ENCODE data around the gene CTNNA1.
"Not testable (repeated sequence)": the region's sequence is repeated elsewhere in the genome, so short reads cannot be mapped to it uniquely, and the experiment has no call there.

The CTNNA1 gene

DNA sequence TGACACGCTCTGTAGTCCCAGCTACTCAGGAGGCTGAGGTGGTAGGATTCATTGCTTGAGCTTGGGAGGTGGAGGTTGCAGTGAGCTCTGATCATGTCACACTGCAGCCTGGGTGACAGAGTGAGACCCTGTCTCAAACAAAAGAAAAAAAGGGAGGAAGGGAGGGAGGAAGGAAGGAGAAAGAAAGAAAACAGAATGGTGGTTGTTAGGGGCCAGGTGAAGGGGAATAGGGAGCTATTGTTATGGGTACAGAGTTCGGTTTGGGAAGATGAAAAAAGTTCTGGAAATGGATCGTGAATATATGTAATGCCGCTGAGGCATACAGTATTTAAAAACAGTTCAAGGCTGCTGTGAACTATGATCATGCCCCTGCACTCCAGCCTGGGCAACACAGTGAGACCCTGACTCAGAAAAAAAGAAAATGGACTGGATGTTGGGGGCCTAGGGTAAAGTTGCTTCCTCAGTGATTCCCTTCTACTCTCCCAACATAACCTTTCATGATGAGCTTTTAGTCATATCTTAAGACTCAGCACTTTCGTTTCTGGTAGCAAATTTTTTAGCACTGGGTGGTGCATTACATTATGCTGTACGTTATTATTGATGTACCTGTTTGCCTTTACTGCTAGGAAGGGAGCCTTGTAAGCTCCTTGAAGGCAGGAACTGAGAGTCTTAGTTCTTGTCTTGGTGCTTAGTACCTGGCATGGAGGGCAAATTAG lies 4.0 kb downstream of the CTNNA1 start:
- H3K4me3 ChIP-seq (replicated peaks; ENCODE audit: low read depth, low read length): no peak overlapping the region
- no peaks in the 10 kb centered on the region for H3K27me3 ChIP-seq (replicated peaks; ENCODE audit: control insufficient read depth, insufficient read depth, low read length)
- no peaks in the 10 kb centered on the region for H3K36me3 ChIP-seq (ENCODE audit: control insufficient read depth, insufficient read depth, low read length)
- no peak for DNase-seq (ENCODE audit: extremely low read depth, insufficient read length)
- TF ChIP-seq, protein P1, sequence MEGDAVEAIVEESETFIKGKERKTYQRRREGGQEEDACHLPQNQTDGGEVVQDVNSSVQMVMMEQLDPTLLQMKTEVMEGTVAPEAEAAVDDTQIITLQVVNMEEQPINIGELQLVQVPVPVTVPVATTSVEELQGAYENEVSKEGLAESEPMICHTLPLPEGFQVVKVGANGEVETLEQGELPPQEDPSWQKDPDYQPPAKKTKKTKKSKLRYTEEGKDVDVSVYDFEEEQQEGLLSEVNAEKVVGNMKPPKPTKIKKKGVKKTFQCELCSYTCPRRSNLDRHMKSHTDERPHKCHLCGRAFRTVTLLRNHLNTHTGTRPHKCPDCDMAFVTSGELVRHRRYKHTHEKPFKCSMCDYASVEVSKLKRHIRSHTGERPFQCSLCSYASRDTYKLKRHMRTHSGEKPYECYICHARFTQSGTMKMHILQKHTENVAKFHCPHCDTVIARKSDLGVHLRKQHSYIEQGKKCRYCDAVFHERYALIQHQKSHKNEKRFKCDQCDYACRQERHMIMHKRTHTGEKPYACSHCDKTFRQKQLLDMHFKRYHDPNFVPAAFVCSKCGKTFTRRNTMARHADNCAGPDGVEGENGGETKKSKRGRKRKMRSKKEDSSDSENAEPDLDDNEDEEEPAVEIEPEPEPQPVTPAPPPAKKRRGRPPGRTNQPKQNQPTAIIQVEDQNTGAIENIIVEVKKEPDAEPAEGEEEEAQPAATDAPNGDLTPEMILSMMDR (IDR thresholded peaks at IDR 0.05; ENCODE audit: insufficient read depth, low read length, poor library complexity, severe bottlenecking): no peak

DNA sequence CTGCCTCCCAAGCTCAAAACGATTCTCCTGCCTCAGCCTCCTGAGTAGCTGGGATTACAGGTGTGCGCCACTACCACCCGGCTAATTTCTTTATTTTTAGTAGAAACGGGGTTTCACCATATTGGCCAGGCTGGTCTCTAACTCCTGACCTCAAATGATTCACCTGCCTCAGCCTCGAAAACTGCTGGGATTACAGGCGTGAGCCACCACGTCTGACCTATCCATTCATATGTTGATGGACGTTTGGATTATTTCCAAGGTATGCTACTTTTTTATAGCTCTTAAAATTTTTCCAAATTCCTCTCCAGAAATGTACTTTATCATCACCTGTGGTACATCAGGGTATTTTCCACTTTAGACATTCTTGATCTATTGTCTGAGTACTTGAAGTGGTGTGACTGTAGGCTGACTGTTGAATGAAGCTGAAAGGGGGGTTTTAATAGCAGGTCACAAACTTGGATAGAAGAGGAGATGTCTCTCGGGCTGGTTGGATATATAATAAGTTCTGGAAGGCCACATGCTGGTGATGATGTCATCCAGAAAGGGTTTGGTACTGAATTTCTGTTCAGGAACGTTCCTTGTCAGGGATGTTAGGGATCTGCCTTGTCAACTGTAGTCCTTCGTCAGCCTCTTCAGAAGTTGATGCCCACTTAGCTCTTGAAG lies 7.4 kb downstream of the CTNNA1 start:
- Histone ChIP-seq H3K4me3 (replicated peaks; ENCODE audit: low read depth, low read length) (no peak overlapping the region), H3K36me3 (ENCODE audit: control insufficient read depth, insufficient read depth, low read length) (no peaks in the 10 kb centered on the region), H3K27me3 (replicated peaks; ENCODE audit: control insufficient read depth, insufficient read depth, low read length) (no peaks in the 10 kb centered on the region)
- DNase-seq (ENCODE audit: extremely low read depth, insufficient read length): no peak
- TF ChIP-seq, protein P1 (IDR thresholded peaks at IDR 0.05; ENCODE audit: insufficient read depth, low read length, poor library complexity, severe bottlenecking): no peak

DNA sequence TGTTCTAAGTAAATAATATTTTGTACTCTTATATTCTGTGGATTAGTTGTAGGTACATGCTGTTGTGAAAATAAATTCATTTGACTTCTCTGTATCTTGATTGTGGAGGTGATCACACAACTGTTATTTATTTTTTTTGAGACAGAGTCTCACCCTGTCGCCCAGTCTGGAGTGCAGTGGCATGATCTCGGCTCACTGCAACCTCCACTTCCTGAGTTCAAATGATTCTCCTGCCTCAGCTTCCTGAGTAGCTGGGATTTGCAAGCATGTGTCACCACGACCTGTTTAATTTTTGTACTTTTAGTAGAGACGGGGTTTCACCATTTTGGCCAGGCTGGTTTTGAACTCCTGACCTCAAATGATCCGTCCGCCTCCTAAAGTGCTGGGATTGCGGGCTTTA lies 7.9 kb downstream of the CTNNA1 start:
- not testable (repeated sequence) for H3K4me3 ChIP-seq (replicated peaks; ENCODE audit: low read depth, low read length); H3K27me3 ChIP-seq (replicated peaks; ENCODE audit: control insufficient read depth, insufficient read depth, low read length); DNase-seq (ENCODE audit: extremely low read depth, insufficient read length); H3K36me3 ChIP-seq (ENCODE audit: control insufficient read depth, insufficient read depth, low read length)

DNA sequence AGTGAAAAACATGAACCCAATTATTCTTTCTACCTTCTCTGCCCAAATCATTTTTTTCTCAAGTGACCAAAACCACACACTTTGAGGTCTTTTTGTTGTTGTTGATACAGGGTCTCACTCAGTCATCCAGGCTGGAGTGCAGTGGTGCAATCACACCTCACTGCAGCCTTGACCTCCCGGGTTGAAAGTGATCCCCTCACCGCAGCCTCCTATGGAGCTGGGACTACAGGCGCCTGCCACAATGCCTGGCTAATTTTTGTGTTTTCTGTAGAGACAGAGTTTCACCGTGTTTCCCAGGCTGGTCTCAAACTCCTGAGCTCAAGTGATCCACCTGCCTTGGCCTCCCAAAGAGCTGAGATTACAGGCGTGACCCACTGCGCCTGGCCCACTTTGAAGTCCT lies 8.4 kb downstream of the CTNNA1 start:
- not testable (repeated sequence) for H3K4me3 ChIP-seq (replicated peaks; ENCODE audit: low read depth, low read length); DNase-seq (ENCODE audit: extremely low read depth, insufficient read length); H3K36me3 ChIP-seq (ENCODE audit: control insufficient read depth, insufficient read depth, low read length); H3K27me3 ChIP-seq (replicated peaks; ENCODE audit: control insufficient read depth, insufficient read depth, low read length)

DNA sequence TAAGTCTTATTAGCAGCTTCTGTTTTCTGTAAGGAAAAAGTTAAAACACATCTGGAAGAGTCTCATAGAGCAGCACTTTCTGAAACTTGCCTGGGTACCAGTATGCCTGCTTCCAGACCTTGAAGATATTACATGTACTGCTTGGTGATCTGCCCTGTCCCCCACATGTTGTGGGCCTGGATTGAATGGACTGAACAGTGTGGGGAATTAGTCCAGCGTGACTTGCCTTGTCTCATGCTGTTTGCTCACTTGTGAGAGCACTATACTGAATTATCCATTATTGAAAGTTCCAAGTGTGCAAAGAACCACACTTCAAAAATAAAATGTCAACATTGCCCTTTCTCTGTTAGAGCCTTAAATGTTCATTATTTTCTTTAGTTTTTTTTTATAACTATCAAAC lies 8.9 kb downstream of the CTNNA1 start:
- H3K36me3 ChIP-seq (ENCODE audit: control insufficient read depth, insufficient read depth, low read length): no peaks in the 10 kb centered on the region
- no peaks in the 10 kb centered on the region for H3K27me3 ChIP-seq (replicated peaks; ENCODE audit: control insufficient read depth, insufficient read depth, low read length)
- no peak overlapping the region for H3K4me3 ChIP-seq (replicated peaks; ENCODE audit: low read depth, low read length)
- TF ChIP-seq, protein P1 (IDR thresholded peaks at IDR 0.05; ENCODE audit: insufficient read depth, low read length, poor library complexity, severe bottlenecking): no peak
- no peak for DNase-seq (ENCODE audit: extremely low read depth, insufficient read length)

DNA sequence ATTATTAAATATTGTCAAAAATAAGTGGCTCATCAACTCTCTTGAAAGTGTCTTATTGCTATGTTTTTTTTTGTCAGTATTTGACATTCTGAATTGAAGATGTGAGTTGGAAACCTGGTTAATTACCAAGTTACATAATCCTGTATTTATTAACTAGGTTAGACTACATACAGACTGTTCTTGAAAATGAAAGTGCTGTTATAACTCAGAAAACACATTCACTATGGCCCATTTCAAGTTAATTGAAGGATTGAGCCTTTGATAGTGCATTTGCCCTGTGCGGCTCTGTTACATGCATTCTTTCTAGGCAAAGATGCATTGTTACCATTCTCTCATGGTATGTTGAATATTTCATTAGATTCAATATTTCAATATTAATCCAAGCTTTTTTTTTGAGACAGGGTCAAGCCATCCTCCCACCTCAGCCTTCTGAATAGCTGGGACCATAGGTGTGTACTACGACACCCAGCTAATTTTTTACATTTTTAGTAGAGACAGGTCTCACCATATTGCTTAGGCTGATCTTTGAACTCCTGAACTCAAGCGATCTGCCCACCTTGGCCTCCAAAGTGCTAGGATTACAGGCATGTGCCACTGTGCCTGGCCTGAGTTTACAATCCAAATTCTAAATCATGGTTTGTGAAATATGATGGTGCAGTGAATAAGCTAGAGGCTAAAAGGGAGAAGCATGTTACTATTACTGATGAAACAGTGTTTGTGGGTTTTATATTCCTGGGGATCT lies 10.0 kb downstream of the CTNNA1 start:
- H3K36me3 ChIP-seq (ENCODE audit: control insufficient read depth, insufficient read depth, low read length): no peaks in the 10 kb centered on the region
- DNase-seq (ENCODE audit: extremely low read depth, insufficient read length): no peak
- TF ChIP-seq, protein P1 (IDR thresholded peaks at IDR 0.05; ENCODE audit: insufficient read depth, low read length, poor library complexity, severe bottlenecking): no peak
- no peak overlapping the region for H3K4me3 ChIP-seq (replicated peaks; ENCODE audit: low read depth, low read length)
- no peaks in the 10 kb centered on the region for H3K27me3 ChIP-seq (replicated peaks; ENCODE audit: control insufficient read depth, insufficient read depth, low read length)

Measured in GM06990 (cell line).